ENCODE data around the gene PSMC3. TPM values are rescaled to one million over a fixed set of nuclear protein-coding genes. Genes with fewer than 3 reads are reported as not detected.

PSMC3 gene
- total RNA-seq, result 10 to 100 TPM; 59.7 to 80.8 (median 66.4) TPM
- polyA plus RNA-seq, result 100 to 1,000 TPM in 1 of 3 donors, 10 to 100 TPM in 2; 64.3 to 105 (median 90.0) TPM
- long read RNA-seq, donor 1, transcript PSMC3-212 (12 exons, 1,373 nt), result major isoform, 33 of 65 reads
- long read RNA-seq, donor 1, partial matches to known transcripts, result 30 of 65 reads
- long read RNA-seq, donor 1, other reads (novel, unspliced or antisense), result 0 of 65 reads
- long read RNA-seq, donor 2, transcript PSMC3-212 (12 exons, 1,373 nt), result major isoform, 28 of 43 reads
- long read RNA-seq, donor 2, partial matches to known transcripts, result 13 of 43 reads
- long read RNA-seq, donor 2, other reads (novel, unspliced or antisense), result 0 of 43 reads

DNA sequence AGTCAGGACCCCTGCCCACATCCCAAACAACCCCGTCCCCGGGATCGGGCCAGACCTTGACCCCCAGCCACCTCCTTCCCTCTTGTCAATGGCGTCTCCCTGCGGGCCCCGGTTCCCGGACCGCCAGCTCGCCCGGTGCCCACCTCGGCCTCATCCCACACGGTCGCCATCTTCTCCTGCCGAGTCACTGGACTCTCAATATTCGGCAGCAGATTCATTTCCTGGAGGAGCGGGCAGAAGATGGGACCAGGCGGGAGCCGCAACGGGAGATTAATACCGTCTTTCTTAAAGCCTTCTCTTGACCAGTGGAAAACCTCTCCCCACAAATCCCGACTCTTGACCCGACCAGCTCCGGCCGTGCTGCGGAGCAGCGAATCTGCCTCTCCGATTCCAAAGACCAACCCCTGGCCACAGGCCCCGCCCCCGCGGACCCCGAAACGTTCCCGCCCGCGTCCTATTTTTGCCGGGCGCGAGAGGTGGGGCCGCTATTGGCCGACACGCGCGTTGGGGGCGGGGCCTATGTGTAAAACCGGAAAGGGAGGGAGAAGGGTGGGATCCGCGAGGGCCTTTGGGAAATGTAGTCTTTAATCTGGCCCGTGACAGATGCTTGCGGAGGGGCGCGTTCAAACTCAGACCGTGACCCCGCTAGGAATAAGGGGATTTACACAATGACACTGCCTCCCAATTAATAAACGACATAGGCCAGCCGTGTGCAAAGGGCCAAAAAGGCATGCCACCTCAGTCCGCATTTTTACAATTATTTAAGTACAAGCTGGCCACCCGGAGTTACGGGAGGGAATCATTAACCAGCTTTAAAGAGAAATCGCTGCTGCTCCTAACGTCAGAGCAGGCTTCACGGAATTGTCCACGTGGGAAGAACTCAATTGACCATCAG is at the start of gene PSMC3:
PSMC3 (minus strand) TSS at position 378 of the 895 bp plus-strand sequence; CDS start at position 218, 160 bp downstream.
- peak within 1 kb of the TSS; percentile 58 to 94 (median 90) for H3K4me3 ChIP-seq
- intact Hi-C loops (cut with DNase I; ENCODE audit: low total_unique reads), result no loop called here
- H3K9me3 ChIP-seq, result no peaks in the 10 kb centered on the region
- peak within 1 kb of the TSS; percentile 55 to 94 (median 92) for H3K27ac ChIP-seq
- H3K36me3 ChIP-seq, result peaks cover 8 to 40% (median 36%) of the 10 kb centered on the region in 6 donors
- WGBS, 5 donors, result 0 to 1% (median 1%) methylated on average over 53 to 62 of the region's 62 CpGs
- peak; percentile 99 for DNase-seq
- peaks cover 11 to 30% (median 20%) of the 10 kb centered on the region in 6 donors for H3K4me1 ChIP-seq
- TF ChIP-seq, protein P1, sequence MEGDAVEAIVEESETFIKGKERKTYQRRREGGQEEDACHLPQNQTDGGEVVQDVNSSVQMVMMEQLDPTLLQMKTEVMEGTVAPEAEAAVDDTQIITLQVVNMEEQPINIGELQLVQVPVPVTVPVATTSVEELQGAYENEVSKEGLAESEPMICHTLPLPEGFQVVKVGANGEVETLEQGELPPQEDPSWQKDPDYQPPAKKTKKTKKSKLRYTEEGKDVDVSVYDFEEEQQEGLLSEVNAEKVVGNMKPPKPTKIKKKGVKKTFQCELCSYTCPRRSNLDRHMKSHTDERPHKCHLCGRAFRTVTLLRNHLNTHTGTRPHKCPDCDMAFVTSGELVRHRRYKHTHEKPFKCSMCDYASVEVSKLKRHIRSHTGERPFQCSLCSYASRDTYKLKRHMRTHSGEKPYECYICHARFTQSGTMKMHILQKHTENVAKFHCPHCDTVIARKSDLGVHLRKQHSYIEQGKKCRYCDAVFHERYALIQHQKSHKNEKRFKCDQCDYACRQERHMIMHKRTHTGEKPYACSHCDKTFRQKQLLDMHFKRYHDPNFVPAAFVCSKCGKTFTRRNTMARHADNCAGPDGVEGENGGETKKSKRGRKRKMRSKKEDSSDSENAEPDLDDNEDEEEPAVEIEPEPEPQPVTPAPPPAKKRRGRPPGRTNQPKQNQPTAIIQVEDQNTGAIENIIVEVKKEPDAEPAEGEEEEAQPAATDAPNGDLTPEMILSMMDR (IDR thresholded peaks at IDR 0.05 in 8 of 11, conservative IDR thresholded peaks at IDR 0.05 in 3 of 11), result peak in 2 of 11 experiments; percentile 9 to 31
- TF ChIP-seq POLR2A (IDR thresholded peaks at IDR 0.05), result peak in 1 of 3 donors; percentile 39
- peak; percentile 77 to 92 (median 91) for TF ChIP-seq POLR2AphosphoS5 (IDR thresholded peaks at IDR 0.05)
- H3K27me3 ChIP-seq (replicated peaks in 1 of 7), result no peaks in the 10 kb centered on the region

DNA sequence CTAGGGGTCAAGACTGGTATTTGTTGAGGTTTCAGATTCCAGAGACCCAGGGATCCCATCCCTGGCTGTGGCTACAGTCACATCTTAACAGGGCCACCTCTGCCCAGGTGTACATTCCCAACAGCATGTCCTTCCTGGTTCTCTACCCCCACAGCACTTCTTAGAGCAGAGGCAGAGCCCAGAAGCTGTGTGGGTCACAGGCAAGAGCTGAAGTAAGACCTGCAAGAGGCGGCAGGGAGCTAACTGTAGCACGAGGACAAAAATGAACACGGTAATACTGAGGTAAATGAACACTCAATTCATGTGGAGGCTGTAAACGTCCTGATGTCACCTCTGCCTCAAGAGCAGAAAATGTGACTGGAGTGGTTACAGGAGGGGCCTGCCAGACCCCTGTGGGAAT is 44.4 kb upstream of the PSMC3 start:
- TF ChIP-seq POLR2A (IDR thresholded peaks at IDR 0.05) (no peak), POLR2AphosphoS5 (IDR thresholded peaks at IDR 0.05) (no peak)
- TF ChIP-seq, protein P1 (IDR thresholded peaks at IDR 0.05 in 8 of 11, conservative IDR thresholded peaks at IDR 0.05 in 3 of 11), result no peak
- peak; percentile 16 for DNase-seq
- Histone ChIP-seq H3K27me3 (replicated peaks in 1 of 7) (no peaks in the 10 kb centered on the region), H3K4me3 (no peak overlapping the region), H3K36me3 (peaks cover 3 to 100% (median 72%) of the 10 kb centered on the region in 6 donors), H3K9me3 (no peaks in the 10 kb centered on the region), H3K27ac (no peak overlapping the region), H3K4me1 (peaks cover 0 to 20% (median 14%) of the 10 kb centered on the region in 6 donors)
- WGBS, 5 donors, result 82 to 91% (median 90%) methylated on average over 4 of the region's 4 CpGs
- intact Hi-C loops (cut with DNase I; ENCODE audit: low total_unique reads), result no loop called here

DNA sequence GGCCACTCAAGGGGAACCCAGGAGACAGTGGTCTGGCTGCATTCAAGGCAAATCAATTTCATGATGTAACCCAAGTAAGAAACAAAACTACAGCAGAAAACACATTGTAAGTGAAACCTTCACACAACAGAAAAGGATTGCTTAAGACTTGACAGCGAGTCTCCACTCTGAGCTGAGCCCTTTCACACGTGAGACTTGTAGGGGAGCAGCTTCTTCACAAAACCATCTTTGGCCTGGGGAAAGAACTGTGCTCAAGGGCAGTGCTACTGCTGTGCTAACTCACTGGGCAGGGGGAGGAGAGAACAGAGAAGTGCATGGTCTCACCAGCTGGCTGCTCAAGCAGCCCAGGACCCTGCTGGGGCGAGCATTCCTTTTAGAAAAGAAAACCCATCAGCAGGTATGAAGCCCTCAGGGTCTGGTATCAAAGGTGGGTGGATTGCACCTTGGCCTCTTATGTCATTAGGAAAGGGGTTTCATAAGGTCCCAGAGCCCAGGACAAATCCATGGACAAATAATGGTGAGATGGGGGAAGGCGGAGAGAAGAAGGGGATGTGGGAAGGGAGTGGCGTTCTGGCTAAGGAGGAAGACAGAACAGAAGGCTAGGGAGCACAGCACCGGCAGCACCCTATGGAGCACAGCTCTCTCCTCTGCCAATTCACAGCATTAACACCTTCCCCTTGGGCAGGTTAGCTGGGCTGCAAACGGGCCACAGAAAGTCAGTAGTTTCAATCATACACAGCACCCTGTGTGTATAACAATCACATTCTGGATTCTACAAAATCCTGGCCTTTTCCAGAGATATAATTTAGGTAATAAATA is 43.3 kb upstream of the PSMC3 start:
- peak; percentile 50 for DNase-seq
- peaks cover 3 to 100% (median 66%) of the 10 kb centered on the region in 6 donors for H3K36me3 ChIP-seq
- intact Hi-C loops (cut with DNase I; ENCODE audit: low total_unique reads), result no loop called here

More for the DNA sequence above, 43.3 kb upstream of the PSMC3 start:
- Histone ChIP-seq H3K27me3 (replicated peaks in 1 of 7) (no peaks in the 10 kb centered on the region), H3K27ac (peak overlapping the region in 2 of 8 donors; percentile 8 to 16), H3K9me3 (no peaks in the 10 kb centered on the region), H3K4me1 (peaks cover 0 to 27% (median 16%) of the 10 kb centered on the region in 6 donors), H3K4me3 (no peak overlapping the region)
- WGBS, 5 donors, result 86 to 89% (median 87%) methylated on average over 7 of the region's 7 CpGs
- TF ChIP-seq POLR2AphosphoS5 (IDR thresholded peaks at IDR 0.05) (no peak), POLR2A (IDR thresholded peaks at IDR 0.05) (no peak)
- TF ChIP-seq, protein P1 (IDR thresholded peaks at IDR 0.05 in 8 of 11, conservative IDR thresholded peaks at IDR 0.05 in 3 of 11), result no peak

All from spleen (tissue), 13 donors.